ENCODE data around the gene KLRF2. TPM values are rescaled to one million over a fixed set of nuclear protein-coding genes. Genes with fewer than 3 reads are reported as not detected.

Gene KLRF2
- total RNA-seq, 1 experiment from 2014 or later: not detected

GRCh38 chr12:9864913-9865675 lies 16.2 kb upstream of the KLRF2 start:
- H3K79me2 ChIP-seq (ENCODE audit: low read depth): no peaks in the 10 kb centered on the region
- no peak overlapping the region for H3K4me3 ChIP-seq
- peaks cover 9% of the 10 kb centered on the region for H3K4me1 ChIP-seq (replicated peaks; ENCODE audit: insufficient read depth)
- DNase-seq: no peak
- intact Hi-C loops (cut with micrococcal nuclease; ENCODE audit: unreplicated experiment): no loop called here
- ChIA-PET CTCF (interaction anchor here (0.7 kb wide), 1 partner anchor 457 kb away, joined by 4 read pairs; no protein-coding TSS in a partner anchor), POLR2A (ENCODE audit: unreplicated experiment) (no interaction called here)
- H3K27ac ChIP-seq: no peak overlapping the region
- 0 out of 2 replicates have a peak overlapping the region, but pooled peaks have one; percentile 32 for H2AFZ ChIP-seq
- no peaks in the 10 kb centered on the region for H3K9me3 ChIP-seq (ENCODE audit: insufficient read depth, low read depth)
- no TSS peak for BruUV-seq (replicated peaks)
- TF ChIP-seq EZH2 (IDR thresholded peaks at IDR 0.05; ENCODE audit: low read depth): no peak
- no peaks in the 10 kb centered on the region for H3K9me2 ChIP-seq (ENCODE audit: insufficient read depth)
- H4K20me1 ChIP-seq (ENCODE audit: insufficient read depth): no peaks in the 10 kb centered on the region
- H3K36me3 ChIP-seq (ENCODE audit: low read depth): no peaks in the 10 kb centered on the region
- H3K4me2 ChIP-seq: no peak overlapping the region
- H3K27me3 ChIP-seq (ENCODE audit: insufficient read depth, low read depth): no peaks in the 10 kb centered on the region
- peaks cover 9% of the 10 kb centered on the region; the same call in 1 of the 2 replicates for H3F3A ChIP-seq (ENCODE audit: insufficient read depth, low read depth)

- H3K4me2 ChIP-seq: no peak overlapping the region
- H3K4me1 ChIP-seq (replicated peaks; ENCODE audit: insufficient read depth): peaks cover 17% of the 10 kb centered on the region
- POLR2A ChIA-PET (ENCODE audit: unreplicated experiment): no interaction called here
- TF ChIP-seq EZH2 (IDR thresholded peaks at IDR 0.05; ENCODE audit: low read depth): no peak
- H3K27ac ChIP-seq: no peak overlapping the region
- H4K20me1 ChIP-seq (ENCODE audit: insufficient read depth): no peaks in the 10 kb centered on the region
- intact Hi-C loops (cut with micrococcal nuclease; ENCODE audit: unreplicated experiment): no loop called here
- H3K79me2 ChIP-seq (ENCODE audit: low read depth): no peaks in the 10 kb centered on the region
- no peaks in the 10 kb centered on the region for H3K27me3 ChIP-seq (ENCODE audit: insufficient read depth, low read depth)
- CTCF ChIA-PET: no interaction called here
- H3K4me3 ChIP-seq: no peak overlapping the region
- H3K36me3 ChIP-seq (ENCODE audit: low read depth): no peaks in the 10 kb centered on the region
- no peak overlapping the region for H2AFZ ChIP-seq
- no peaks in the 10 kb centered on the region for H3K9me2 ChIP-seq (ENCODE audit: insufficient read depth)
- DNase-seq: no peak
- BruUV-seq (replicated peaks): no TSS peak
- peaks cover 9% of the 10 kb centered on the region; the same call in 1 of the 2 replicates for H3F3A ChIP-seq (ENCODE audit: insufficient read depth, low read depth)
- no peaks in the 10 kb centered on the region for H3K9me3 ChIP-seq (ENCODE audit: insufficient read depth, low read depth)
Measured at GRCh38 chr12:9866860-9867269, 14.4 kb upstream of the KLRF2 start.

- intact Hi-C loops (cut with micrococcal nuclease; ENCODE audit: unreplicated experiment): no loop called here
- no peak for DNase-seq
- Histone ChIP-seq H3K9me3 (ENCODE audit: insufficient read depth, low read depth) (no peaks in the 10 kb centered on the region), H3K27ac (no peak overlapping the region), H4K20me1 (ENCODE audit: insufficient read depth) (no peaks in the 10 kb centered on the region), H3K4me3 (no peak overlapping the region), H3K4me2 (no peak overlapping the region), H3K27me3 (ENCODE audit: insufficient read depth, low read depth) (no peaks in the 10 kb centered on the region), H3K79me2 (ENCODE audit: low read depth) (no peaks in the 10 kb centered on the region), H3F3A (ENCODE audit: insufficient read depth, low read depth) (peaks cover 9% of the 10 kb centered on the region; the same call in 1 of the 2 replicates), H3K9me2 (ENCODE audit: insufficient read depth) (no peaks in the 10 kb centered on the region), H3K4me1 (replicated peaks; ENCODE audit: insufficient read depth) (peaks cover 17% of the 10 kb centered on the region), H3K36me3 (ENCODE audit: low read depth) (no peaks in the 10 kb centered on the region), H2AFZ (no peak overlapping the region)
- CTCF ChIA-PET: no interaction called here
- POLR2A ChIA-PET (ENCODE audit: unreplicated experiment): interaction anchor here (0.6 kb wide), 1 partner anchor 454 kb away, joined by 3 read pairs; no protein-coding TSS in a partner anchor
- TF ChIP-seq CTCF (conservative IDR thresholded peaks at IDR 0.05): no peak
- TF ChIP-seq EZH2 (IDR thresholded peaks at IDR 0.05; ENCODE audit: low read depth): no peak
- BruUV-seq (replicated peaks): no TSS peak
Measured at GRCh38 chr12:9867531-9867930, 13.8 kb upstream of the KLRF2 start.

GRCh38 chr12:9868311-9868801 lies 12.9 kb upstream of the KLRF2 start:
- no peak overlapping the region for H3K4me3 ChIP-seq
- no TSS peak for BruUV-seq (replicated peaks)
- no peaks in the 10 kb centered on the region for H3K79me2 ChIP-seq (ENCODE audit: low read depth)
- H4K20me1 ChIP-seq (ENCODE audit: insufficient read depth): no peaks in the 10 kb centered on the region
- H3F3A ChIP-seq (ENCODE audit: insufficient read depth, low read depth): peaks cover 9% of the 10 kb centered on the region; the same call in 1 of the 2 replicates
- H3K4me2 ChIP-seq: 0 out of 2 replicates have a peak overlapping the region, but pooled peaks have one; percentile 93
- intact Hi-C loops (cut with micrococcal nuclease; ENCODE audit: unreplicated experiment): no loop called here
- H3K36me3 ChIP-seq (ENCODE audit: low read depth): no peaks in the 10 kb centered on the region
- H3K27ac ChIP-seq: no peak overlapping the region
- H3K4me1 ChIP-seq (replicated peaks; ENCODE audit: insufficient read depth): peaks cover 17% of the 10 kb centered on the region
- TF ChIP-seq EZH2 (IDR thresholded peaks at IDR 0.05; ENCODE audit: low read depth) (no peak), CTCF (conservative IDR thresholded peaks at IDR 0.05) (no peak)
- no peaks in the 10 kb centered on the region for H3K9me2 ChIP-seq (ENCODE audit: insufficient read depth)
- ChIA-PET POLR2A (ENCODE audit: unreplicated experiment) (interaction anchor here (0.5 to 0.6 kb wide), 2 partner anchors 92 to 454 kb away, joined by 3 to 4 read pairs; no protein-coding TSS in a partner anchor), CTCF (no interaction called here)
- H2AFZ ChIP-seq: no peak overlapping the region
- no peaks in the 10 kb centered on the region for H3K9me3 ChIP-seq (ENCODE audit: insufficient read depth, low read depth)
- DNase-seq: no peak
- no peaks in the 10 kb centered on the region for H3K27me3 ChIP-seq (ENCODE audit: insufficient read depth, low read depth)
